Right atrium auricular region (tissue), 2 donors: Measurements from ENCODE around the gene PCDH7. TPM values are rescaled to one million over a fixed set of nuclear protein-coding genes. Genes with fewer than 3 reads are reported as not detected.

Source experiments
- DNase-seq: peaks from one replicate; pipeline ENCODE4 v3.0.0-alpha.2; 2019; ENCODE audit warnings: low spot score
- H3K27ac ChIP-seq, 2 donors: fragments of 200-600 bp; sonication (generic); 1 replicate in 1 of 2; 2 replicates in 1 of 2; pipeline ENCODE4 v1.5.1; 2016 to 2019
- H3K27me3 ChIP-seq, 2 donors: fragments of 200-600 bp; sonication (generic); one replicate each; pipeline versions ENCODE4 v1.5.1 to v1.6.0; 2017 to 2019
- H3K36me3 ChIP-seq: fragments of 200-600 bp; sonication (generic); one replicate; pipeline ENCODE4 v1.5.1; 2016
- H3K4me1 ChIP-seq, 2 donors: fragments of 200-600 bp; sonication (generic); one replicate each; pipeline versions ENCODE4 v1.5.1 to v1.6.0; 2017 to 2019
- H3K4me3 ChIP-seq, 2 donors: fragments of 200-600 bp; sonication (generic); 1 replicate in 1 of 2; 2 replicates in 1 of 2; pipeline ENCODE4 v1.5.1; 2017 to 2019; ENCODE audit warnings: mild to moderate bottlenecking in 1 of 2, moderate library complexity in 1 of 2
- H3K9me3 ChIP-seq, 2 donors: fragments of 200-600 bp; sonication (generic); one replicate each; pipeline ENCODE4 v1.5.1; 2019
- CTCF ChIP-seq, 2 donors: fragments of 200-600 bp; sonication (generic); IDR thresholded peaks; one replicate each; pipeline ENCODE4 v1.5.1; 2019; ENCODE audit warnings: antibody characterized with exemption in 2 of 2
- total RNA-seq, 2 donors: library from RNA; depleted of rRNA; stranded (reverse); fragments of >200 nt; gene quantifications; one replicate each; pipeline ENCODE4 v1.1.0, GENCODE V29; 2016

PCDH7 gene
- total RNA-seq, 2 donors from 2014 or later, result 6.6 to 16.8 TPM

GRCh38 chr4:30767147-30767845, 47.1 kb downstream of the PCDH7 start:
- Histone ChIP-seq H3K36me3 (no peaks in the 10 kb centered on the region), H3K27ac (no peak overlapping the region), H3K4me1 (no peaks in the 10 kb centered on the region), H3K27me3 (no peaks in the 10 kb centered on the region), H3K4me3 (no peak overlapping the region), H3K9me3 (no peaks in the 10 kb centered on the region)
- no peak for TF ChIP-seq CTCF (IDR thresholded peaks at IDR 0.05)
- DNase-seq, result no peak

GRCh38 chr4:30768277-30768676, 48.1 kb downstream of the PCDH7 start:
- H3K9me3 ChIP-seq, result no peaks in the 10 kb centered on the region
- no peaks in the 10 kb centered on the region for H3K27me3 ChIP-seq
- H3K27ac ChIP-seq, result no peak overlapping the region
- H3K36me3 ChIP-seq, result no peaks in the 10 kb centered on the region
- no peak for DNase-seq
- no peaks in the 10 kb centered on the region for H3K4me1 ChIP-seq
- TF ChIP-seq CTCF (IDR thresholded peaks at IDR 0.05), result no peak
- H3K4me3 ChIP-seq, result no peak overlapping the region

GRCh38 chr4:30769093-30769492, 48.9 kb downstream of the PCDH7 start:
- Histone ChIP-seq H3K27me3 (no peaks in the 10 kb centered on the region), H3K36me3 (no peaks in the 10 kb centered on the region), H3K4me1 (no peaks in the 10 kb centered on the region), H3K9me3 (no peaks in the 10 kb centered on the region), H3K27ac (no peak overlapping the region), H3K4me3 (no peak overlapping the region)
- no peak for TF ChIP-seq CTCF (IDR thresholded peaks at IDR 0.05)
- DNase-seq, result no peak

GRCh38 chr4:30770049-30770549, 49.9 kb downstream of the PCDH7 start:
- Histone ChIP-seq H3K4me1 (no peaks in the 10 kb centered on the region), H3K27ac (no peak overlapping the region), H3K9me3 (no peaks in the 10 kb centered on the region), H3K36me3 (no peaks in the 10 kb centered on the region), H3K4me3 (no peak overlapping the region), H3K27me3 (no peaks in the 10 kb centered on the region)
- TF ChIP-seq CTCF (IDR thresholded peaks at IDR 0.05), result no peak
- DNase-seq, result no peak

- H3K9me3 ChIP-seq, result no peaks in the 10 kb centered on the region
- no peaks in the 10 kb centered on the region for H3K36me3 ChIP-seq
- H3K27ac ChIP-seq, result no peak overlapping the region
- no peak overlapping the region for H3K4me3 ChIP-seq
- no peak for TF ChIP-seq CTCF (IDR thresholded peaks at IDR 0.05)
- H3K4me1 ChIP-seq, result no peaks in the 10 kb centered on the region
- H3K27me3 ChIP-seq, result no peaks in the 10 kb centered on the region
- DNase-seq, result no peak
Observed at GRCh38 chr4:30770812-30771211, 50.6 kb downstream of the PCDH7 start.

- Histone ChIP-seq H3K9me3 (no peaks in the 10 kb centered on the region), H3K4me1 (no peaks in the 10 kb centered on the region), H3K27me3 (no peaks in the 10 kb centered on the region), H3K27ac (no peak overlapping the region), H3K4me3 (no peak overlapping the region), H3K36me3 (no peaks in the 10 kb centered on the region)
- no peak for DNase-seq
- no peak for TF ChIP-seq CTCF (IDR thresholded peaks at IDR 0.05)
Observed at GRCh38 chr4:30776451-30776850, 56.3 kb downstream of the PCDH7 start.
